NCI-H2081 treated with DMSO at 0.1 percent for 48 hours (cell line): ENCODE results near the gene PRSS22.

Experiments used
- DNase-seq: peaks from one replicate; lab custom pipeline; 2025; lab: John Stamatoyannopoulos, UW

PRSS22 gene

GRCh38 chr16:2852731-2853507 lies 5.1 kb downstream of the PRSS22 start:
- no peak for DNase-seq

GRCh38 chr16:2852003-2852730 lies 5.8 kb downstream of the PRSS22 start:
- DNase-seq = no peak

DNA sequence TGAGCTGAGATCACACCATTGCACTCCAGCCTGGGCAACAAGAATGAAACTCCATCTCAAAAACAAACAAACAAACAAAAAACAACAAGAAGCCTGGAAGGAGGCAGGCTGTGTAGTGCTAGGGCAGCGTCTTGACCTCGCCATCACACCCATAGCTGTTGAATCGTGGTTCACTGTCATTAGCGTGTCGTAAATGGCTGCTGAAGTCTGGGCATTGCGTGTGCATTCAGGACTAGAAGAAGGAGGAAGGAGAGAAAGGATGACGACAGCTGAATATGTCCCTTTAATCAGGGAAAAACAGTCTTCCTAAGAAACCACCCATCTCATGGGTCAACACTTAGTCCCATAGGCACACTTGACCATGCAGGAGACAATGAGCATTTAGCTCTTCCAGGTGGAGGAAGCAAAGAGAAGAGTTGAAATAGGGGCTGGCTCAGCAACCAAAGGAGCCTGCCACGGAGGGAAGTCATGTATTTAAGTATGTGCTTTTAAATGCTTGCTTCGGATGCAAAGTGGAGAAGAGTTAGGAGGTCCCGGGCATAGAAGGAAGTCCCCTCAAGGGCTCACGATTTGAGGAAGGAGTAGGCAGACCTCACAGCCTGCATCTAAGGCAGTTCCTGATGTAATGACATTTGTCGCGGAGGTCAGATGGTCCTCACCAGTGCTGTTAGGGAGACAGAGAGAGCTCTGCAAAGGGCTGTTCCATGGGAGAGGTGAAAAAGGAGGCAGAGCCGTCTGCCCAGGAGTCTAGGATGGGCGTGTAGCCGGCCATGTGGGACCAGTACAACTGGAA lies 8.8 kb downstream of the PRSS22 start:
- DNase-seq = no peak

- DNase-seq = no peak
Measured at GRCh38 chr16:2846511-2847310, 11.3 kb downstream of the PRSS22 start.

- no peak for DNase-seq
Measured at GRCh38 chr16:2845116-2845515, 12.9 kb downstream of the PRSS22 start.

DNA sequence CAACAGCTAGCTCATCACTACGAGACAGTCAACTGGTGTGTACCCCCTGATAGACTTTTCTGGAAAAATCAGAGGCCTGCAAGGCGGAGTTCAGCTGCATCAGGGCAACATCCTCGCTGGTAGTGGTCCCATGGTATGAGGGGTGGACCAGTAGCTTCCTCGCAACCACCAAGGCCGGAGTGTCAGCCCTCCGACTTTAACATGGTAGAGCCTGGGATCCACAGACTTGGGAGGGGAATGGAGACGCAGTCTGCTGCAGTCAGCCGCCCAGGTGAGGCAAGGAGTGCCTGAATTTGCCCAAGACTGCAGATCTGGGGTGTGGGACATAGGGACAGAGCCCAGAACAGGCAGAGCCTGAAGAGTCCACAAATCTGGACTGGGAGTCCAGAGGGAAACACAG lies 14.4 kb downstream of the PRSS22 start:
- no peak for DNase-seq

- no peak for DNase-seq
Measured at GRCh38 chr16:2842340-2843000, 15.5 kb downstream of the PRSS22 start.

DNA sequence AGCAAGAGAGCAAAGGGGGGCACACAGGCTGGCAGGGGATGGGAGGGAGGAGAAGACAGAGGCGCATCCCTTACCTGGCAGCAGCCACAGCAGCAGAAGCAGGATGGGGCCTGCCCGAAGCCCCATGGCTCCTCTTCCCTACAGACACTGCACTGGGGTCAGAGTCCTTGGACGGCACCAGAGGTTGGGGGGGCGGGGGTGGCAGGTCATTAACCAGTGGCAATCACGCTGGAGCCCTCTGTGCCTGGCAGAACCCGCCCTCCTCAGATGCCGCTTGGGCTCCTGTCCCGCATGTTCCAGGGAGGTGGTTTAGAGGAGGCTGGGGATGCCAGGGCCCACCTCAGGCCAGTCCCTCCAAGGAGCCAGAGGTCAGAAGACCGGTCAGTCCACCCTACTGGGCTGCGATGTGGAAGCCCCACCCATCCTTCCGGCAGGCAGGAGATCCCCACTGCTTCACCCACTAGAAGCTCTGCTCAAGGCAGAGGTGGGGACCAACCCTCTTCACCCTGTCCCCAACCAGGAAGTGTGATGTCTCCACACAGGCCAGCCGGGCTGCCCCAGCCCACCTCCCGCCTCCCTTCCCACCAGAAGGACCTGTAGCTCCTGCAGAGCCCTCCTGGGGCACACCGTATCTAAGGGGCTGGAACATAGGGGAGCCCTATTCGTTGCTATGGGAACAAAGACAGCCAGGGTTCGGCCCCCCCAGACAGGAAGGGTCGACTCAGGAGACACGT lies 16.2 kb downstream of the PRSS22 start:
- DNase-seq = no peak

- no peak for DNase-seq
Measured at GRCh38 chr16:2840914-2841313, 17.1 kb downstream of the PRSS22 start.

- DNase-seq = no peak
Measured at GRCh38 chr16:2839650-2840450, 18.1 kb downstream of the PRSS22 start.

DNA sequence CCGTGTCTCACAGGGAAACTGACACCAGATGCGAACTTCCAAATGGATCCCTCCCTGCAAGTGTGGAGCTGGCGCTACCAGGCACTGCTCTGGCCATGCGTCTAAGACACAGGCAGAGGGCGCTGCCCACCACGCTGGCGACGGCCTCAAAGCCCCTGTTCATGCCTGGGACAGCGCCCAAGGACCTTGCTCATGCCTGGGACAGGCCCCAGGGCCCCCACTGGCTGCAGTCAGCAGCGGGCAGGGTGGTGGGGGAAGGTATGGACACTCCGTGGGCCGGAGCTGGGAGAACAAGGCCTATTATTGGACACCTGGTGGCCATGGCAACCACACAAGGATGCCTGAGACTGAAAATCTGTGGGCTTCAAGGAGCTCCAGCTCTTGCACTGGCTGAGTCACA lies 19.0 kb downstream of the PRSS22 start:
- no peak for DNase-seq

DNA sequence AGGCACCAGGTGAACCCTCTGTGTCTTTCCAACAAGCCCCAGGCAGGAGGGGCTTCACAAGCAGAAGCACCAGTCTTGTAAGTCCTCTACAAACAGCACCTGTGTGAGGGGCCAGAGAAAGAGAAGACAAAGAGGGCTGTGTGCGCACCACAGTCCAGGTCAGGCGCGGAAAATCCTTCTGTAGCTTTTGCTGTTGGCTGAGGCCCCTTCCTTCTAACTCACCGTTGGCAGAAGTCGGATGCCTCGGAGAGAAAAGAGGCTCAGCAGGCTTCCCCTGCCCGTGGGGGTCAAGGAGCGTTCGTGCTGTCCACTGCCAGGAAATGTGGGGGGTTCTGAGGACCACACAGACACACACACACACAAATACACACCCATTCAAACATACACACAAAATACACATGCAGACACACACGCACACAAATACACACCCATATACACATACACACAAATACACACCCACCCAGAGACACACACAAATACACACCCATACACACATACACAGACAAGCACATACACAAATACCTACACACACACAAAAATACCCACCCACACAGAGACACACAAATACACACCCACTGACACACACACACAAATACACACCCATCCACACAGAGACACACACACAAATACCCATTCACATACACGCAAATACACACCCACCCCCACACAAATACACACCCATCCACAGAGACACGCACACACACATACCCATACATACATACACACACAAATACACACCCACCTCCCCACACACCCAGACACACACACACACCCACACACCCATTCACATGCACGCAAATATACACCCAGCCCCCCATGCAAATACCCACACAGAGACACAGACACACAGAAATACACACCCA lies 21.1 kb downstream of the PRSS22 start:
- DNase-seq = no peak

DNA sequence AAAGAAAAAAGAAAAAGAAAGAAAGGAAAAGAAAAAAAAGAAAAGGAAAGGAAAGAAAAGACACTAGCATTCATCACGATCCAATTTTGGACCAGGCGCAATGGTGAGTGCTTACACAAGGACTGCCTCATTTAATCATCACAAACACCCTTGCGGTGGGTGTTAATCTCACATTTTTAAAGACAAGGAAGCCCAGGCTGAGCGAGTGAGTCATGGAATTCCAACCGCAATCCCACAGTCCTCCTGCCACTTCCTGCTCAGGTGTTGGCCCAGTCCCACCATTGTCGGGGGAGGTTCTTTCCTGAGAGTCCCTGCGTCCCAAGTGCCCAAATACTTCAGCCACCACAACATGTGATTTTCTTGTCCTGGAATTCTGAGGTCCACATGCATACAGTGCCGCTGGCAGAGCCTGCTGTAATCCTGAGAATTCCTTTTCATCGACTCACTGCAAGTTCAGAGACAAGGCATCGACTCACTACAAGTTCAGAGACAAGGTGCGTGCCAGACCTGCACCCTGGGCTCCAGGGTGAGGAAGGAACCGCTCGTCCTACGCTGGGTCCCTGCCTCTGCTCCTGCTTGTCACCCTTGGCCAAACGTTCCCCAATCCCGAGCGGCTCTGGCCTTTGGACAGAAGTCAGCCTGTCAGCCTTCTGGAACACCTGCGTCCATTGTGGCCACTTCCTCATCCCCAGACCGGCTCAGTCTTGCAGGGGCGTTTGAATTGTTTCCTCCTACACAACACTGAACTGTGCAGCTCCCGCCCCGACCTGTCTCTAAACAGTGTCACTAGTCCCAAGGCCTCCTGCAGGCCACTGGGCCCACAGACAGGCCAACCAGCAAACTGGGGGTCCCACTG lies 22.1 kb downstream of the PRSS22 start:
- DNase-seq = no peak

- no peak for DNase-seq
Measured at GRCh38 chr16:2834968-2835367, 23.0 kb downstream of the PRSS22 start.

DNA sequence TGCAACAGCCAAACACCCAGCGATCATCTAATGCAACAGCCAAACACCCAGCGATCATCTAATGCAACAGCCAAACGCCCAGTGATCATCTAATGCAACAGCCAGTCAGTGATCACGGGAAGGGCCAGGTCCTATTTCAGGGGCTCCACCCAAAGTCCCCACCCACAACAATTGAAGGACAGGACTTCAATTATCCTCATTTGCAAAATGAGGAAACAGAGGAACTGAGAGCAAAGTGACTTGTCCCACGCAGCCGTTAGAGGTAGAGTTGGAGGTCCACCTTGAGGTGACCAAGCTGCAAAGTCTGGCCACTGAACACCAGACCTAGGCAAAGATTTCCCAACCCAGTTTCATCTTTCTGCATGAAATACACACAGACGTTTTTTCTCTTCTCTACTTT lies 24.2 kb downstream of the PRSS22 start:
- no peak for DNase-seq

GRCh38 chr16:2831203-2831602 lies 26.8 kb downstream of the PRSS22 start:
- no peak for DNase-seq

GRCh38 chr16:2830355-2830695 lies 27.6 kb downstream of the PRSS22 start:
- no peak for DNase-seq
